Type B pancreatic cell (in vitro differentiated cells): ENCODE results near the gene RPLP1. TPM values are rescaled to one million over a fixed set of nuclear protein-coding genes. Genes with fewer than 3 reads are reported as not detected.
"Not testable (repeated sequence)": the region's sequence is repeated elsewhere in the genome, so short reads cannot be mapped to it uniquely, and the experiment has no call there.

Experiments used
- DNase-seq: peaks from one replicate; pipeline ENCODE4 v3.0.0; 2021; ENCODE audit warnings: mixed read lengths; ENCODE audit not compliant: unreplicated experiment; ENCODE audit errors: extremely low spot score
- H3K27ac Mint-ChIP-seq: 2 replicates; pipeline ENCODE4 v1.8.0; 2021; ENCODE audit warnings: mild to moderate bottlenecking, mixed read lengths
- H3K27me3 Mint-ChIP-seq: 2 replicates; pipeline ENCODE4 v1.8.0; 2021; ENCODE audit warnings: mixed read lengths
- H3K36me3 Mint-ChIP-seq: 2 replicates; pipeline ENCODE4 v1.8.0; 2021; ENCODE audit warnings: mixed read lengths
- H3K4me1 Mint-ChIP-seq: one replicate; pipeline ENCODE4 v1.8.0; 2021; ENCODE audit warnings: mixed read lengths; ENCODE audit not compliant: unreplicated experiment
- H3K4me3 Mint-ChIP-seq: 2 replicates; pipeline ENCODE4 v1.8.0; 2021; ENCODE audit warnings: mild to moderate bottlenecking, mixed read lengths
- H3K9me3 Mint-ChIP-seq: 2 replicates; pipeline ENCODE4 v1.8.0; 2021; ENCODE audit warnings: mixed read lengths
- CTCF ChIP-seq: fragments of 200-600 bp; sonication (generic); conservative IDR thresholded peaks from 2 replicates; pipeline ENCODE4 v1.5.0; 2021; ENCODE audit warnings: antibody characterized with exemption, mild to moderate bottlenecking
- total RNA-seq: library from RNA; stranded (reverse); gene quantifications from 2 replicates; pipeline ENCODE4 v1.2.1, GENCODE V29; 2021; ENCODE audit warnings: low replicate concordance

Gene RPLP1
- total RNA-seq, 1 donor from 2014 or later = 1,694 TPM

DNA sequence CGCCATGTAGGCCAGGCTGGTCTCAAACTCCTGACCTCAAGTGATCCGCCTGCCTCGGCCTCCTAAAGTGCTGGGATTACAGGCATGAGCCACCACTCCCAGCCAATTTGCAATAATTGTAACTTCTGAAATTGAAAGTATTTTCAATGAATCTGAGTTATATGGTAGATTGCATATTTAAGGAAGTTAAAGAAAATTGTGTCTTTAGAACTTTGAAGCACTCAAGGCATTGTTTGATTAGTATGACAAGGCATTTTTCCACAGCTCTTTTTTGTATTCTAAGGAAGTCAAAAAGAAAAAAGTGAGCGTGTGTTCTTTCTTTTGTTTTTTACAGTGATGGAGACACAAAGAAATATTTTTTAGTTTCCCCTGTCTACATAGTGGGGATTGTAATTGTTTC lies 15.7 kb upstream of the RPLP1 start:
- Mint-ChIP-seq H3K27ac (peak overlapping the region; percentile 37), H3K36me3 (peaks cover 25% of the 10 kb centered on the region)
- DNase-seq = no peak

GRCh38 chr15:69439623-69440022 lies 13.0 kb upstream of the RPLP1 start:
- Mint-ChIP-seq H3K9me3 (no peaks in the 10 kb centered on the region), H3K36me3 (peaks cover 24% of the 10 kb centered on the region), H3K4me1 (no peaks in the 10 kb centered on the region), H3K4me3 (no peak overlapping the region), H3K27ac (no peak overlapping the region), H3K27me3 (no peaks in the 10 kb centered on the region)
- no peak for DNase-seq
- TF ChIP-seq CTCF = no peak

More for the DNA sequence above, 15.7 kb upstream of the RPLP1 start:
- Mint-ChIP-seq H3K27me3 (no peaks in the 10 kb centered on the region), H3K9me3 (no peaks in the 10 kb centered on the region), H3K4me3 (no peak overlapping the region), H3K4me1 (no peaks in the 10 kb centered on the region)
- TF ChIP-seq CTCF = no peak

DNA sequence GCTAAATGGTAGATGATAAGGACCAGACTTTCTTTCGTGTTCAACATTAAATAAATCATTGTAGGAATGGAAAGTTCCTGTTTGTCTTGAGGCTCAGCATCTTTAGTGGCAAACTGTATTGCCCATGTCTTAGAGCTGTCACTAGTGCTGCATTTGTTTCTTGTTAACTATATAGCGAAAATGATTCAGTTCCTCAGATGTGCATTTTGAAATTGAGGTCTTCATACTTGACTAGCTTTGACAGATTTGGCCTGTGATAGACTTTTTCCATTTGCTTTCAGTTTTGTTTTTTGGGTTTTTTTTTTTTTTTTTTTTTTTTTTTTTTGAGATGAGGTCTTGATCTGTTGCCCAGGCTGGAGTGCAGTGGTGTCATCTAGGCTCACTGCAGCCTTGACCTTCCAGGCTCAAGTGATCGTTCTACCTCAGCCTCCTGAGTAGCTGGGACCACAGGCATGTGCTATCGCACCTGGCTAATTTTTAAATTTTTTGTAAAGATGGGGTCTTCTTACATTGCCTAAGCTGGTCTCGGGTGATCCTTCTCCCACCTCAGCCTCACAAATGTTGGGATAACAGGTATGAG lies 9.5 kb upstream of the RPLP1 start:
- no peak overlapping the region for H3K27ac Mint-ChIP-seq
- no peak for DNase-seq
- no peaks in the 10 kb centered on the region for H3K27me3 Mint-ChIP-seq
- no peak overlapping the region for H3K4me3 Mint-ChIP-seq
- H3K4me1 Mint-ChIP-seq = no peaks in the 10 kb centered on the region
- no peak for TF ChIP-seq CTCF
- no peaks in the 10 kb centered on the region for H3K9me3 Mint-ChIP-seq
- peaks cover 17% of the 10 kb centered on the region for H3K36me3 Mint-ChIP-seq

GRCh38 chr15:69444686-69445085 lies 7.9 kb upstream of the RPLP1 start:
- no peak for TF ChIP-seq CTCF
- H3K27me3 Mint-ChIP-seq = no peaks in the 10 kb centered on the region
- no peaks in the 10 kb centered on the region for H3K9me3 Mint-ChIP-seq
- H3K4me1 Mint-ChIP-seq = no peaks in the 10 kb centered on the region
- H3K36me3 Mint-ChIP-seq = peaks cover 15% of the 10 kb centered on the region
- H3K4me3 Mint-ChIP-seq = no peak overlapping the region
- DNase-seq = no peak
- H3K27ac Mint-ChIP-seq = no peak overlapping the region

DNA sequence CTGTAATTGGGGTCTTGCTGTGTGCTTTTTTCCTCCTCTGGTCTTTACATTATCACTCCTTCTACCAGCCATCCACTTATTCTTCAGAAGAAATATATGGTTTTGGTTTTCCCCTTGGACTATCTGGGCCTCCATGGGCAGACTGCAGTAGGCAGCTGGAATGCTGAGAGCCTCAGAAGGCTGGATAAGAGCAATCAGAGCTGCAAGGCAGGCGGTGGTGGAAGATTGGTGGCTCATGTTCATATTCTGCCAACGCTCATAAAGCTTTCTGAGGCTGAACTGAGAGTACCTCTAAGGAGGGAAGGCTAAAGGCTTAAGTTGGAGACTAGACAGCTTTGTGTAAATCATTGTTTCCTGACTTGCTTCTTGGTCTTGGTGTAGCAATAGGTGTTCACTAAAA lies 5.7 kb upstream of the RPLP1 start:
- Mint-ChIP-seq H3K27ac (no peak overlapping the region), H3K36me3 (peaks cover 10% of the 10 kb centered on the region), H3K4me3 (no peak overlapping the region), H3K9me3 (no peaks in the 10 kb centered on the region), H3K27me3 (no peaks in the 10 kb centered on the region), H3K4me1 (peaks cover 3% of the 10 kb centered on the region)
- TF ChIP-seq CTCF = no peak
- no peak for DNase-seq

DNA sequence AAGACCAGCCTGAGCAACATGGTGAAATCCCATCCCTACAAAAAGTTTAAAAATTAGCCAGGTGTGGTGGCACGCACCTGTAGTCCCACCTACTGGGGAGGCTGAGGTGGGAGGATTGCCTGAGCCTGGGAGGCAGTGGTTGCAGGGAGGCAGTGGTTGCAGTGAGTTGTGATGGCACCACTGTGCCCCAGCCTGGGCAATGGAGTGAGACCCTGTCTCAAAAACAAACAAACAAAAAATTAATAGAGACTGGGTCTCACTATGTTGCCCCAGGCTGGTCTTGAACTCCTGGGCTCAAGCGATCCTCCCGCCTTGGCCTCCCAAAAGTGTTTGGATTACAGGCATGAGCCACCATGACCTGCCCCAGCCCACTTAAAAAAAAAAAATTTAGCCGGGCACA lies 2.4 kb upstream of the RPLP1 start:
- not testable (repeated sequence) for DNase-seq, H3K9me3 Mint-ChIP-seq, H3K27ac Mint-ChIP-seq, H3K27me3 Mint-ChIP-seq, H3K4me3 Mint-ChIP-seq
- H3K36me3 Mint-ChIP-seq = peaks cover 25% of the 10 kb centered on the region
- H3K4me1 Mint-ChIP-seq = peaks cover 22% of the 10 kb centered on the region
